MCF 10A (cell line): ENCODE data around the gene COL5A3. TPM values are rescaled to one million over a fixed set of nuclear protein-coding genes. Genes with fewer than 3 reads are reported as not detected.

Source experiments
- BruUV-seq: library from RNA; stranded (reverse); fragments of 400-500 nt; replicated peaks from 2 replicates; lab custom pipeline; 2021; lab: Mats Ljungman, UMichigan
- CTCF ChIA-PET: fragments of 300-600 bp; sonication (Branson Sonifier 250); formaldehyde crosslinking; extraction: SDS; loops from one replicate; lab custom pipeline; 2021; ENCODE audit warnings: antibody characterized with exemption, inconsistent platforms; lab: Yijun Ruan, JAX
- POLR2A ChIA-PET: fragments of 300-600, 350-650 bp; sonication (Branson Sonifier 250); formaldehyde crosslinking; extraction: SDS; loops from one replicate; lab custom pipeline; 2020; ENCODE audit warnings: antibody characterized with exemption, inconsistent platforms; lab: Yijun Ruan, JAX
- DNase-seq: peaks from one replicate; pipeline ENCODE4 v3.0.0-alpha.2; 2018; ENCODE audit not compliant: unreplicated experiment
- H3K27ac Mint-ChIP-seq: one replicate; pipeline ENCODE4 v1.8.0; 2022; ENCODE audit warnings: mild to moderate bottlenecking, low read depth, mixed read lengths; ENCODE audit not compliant: unreplicated experiment
- H3K27me3 Mint-ChIP-seq: one replicate; pipeline ENCODE4 v1.8.0; 2022; ENCODE audit warnings: mixed read lengths; ENCODE audit not compliant: insufficient read depth, unreplicated experiment
- H3K36me3 Mint-ChIP-seq: one replicate; pipeline ENCODE4 v1.8.0; 2022; ENCODE audit warnings: mild to moderate bottlenecking, moderate library complexity, mixed read lengths; ENCODE audit not compliant: insufficient read depth, unreplicated experiment
- H3K4me1 Mint-ChIP-seq: one replicate; pipeline ENCODE4 v1.8.0; 2022; ENCODE audit warnings: mixed read lengths; ENCODE audit not compliant: insufficient read depth, unreplicated experiment
- H3K4me3 Mint-ChIP-seq: one replicate; pipeline ENCODE4 v1.8.0; 2022; ENCODE audit warnings: mild to moderate bottlenecking, moderate library complexity, mixed read lengths; ENCODE audit not compliant: unreplicated experiment
- H3K9me3 Mint-ChIP-seq: one replicate; pipeline ENCODE4 v1.8.0; 2022; ENCODE audit warnings: mixed read lengths; ENCODE audit not compliant: unreplicated experiment
- intact Hi-C: fragments of 100-400 bp; cut with micrococcal nuclease; formaldehyde crosslinking; loops from 2 replicates; pipeline ENCODE4 v1.14.1; 2022
- total RNA-seq: library from RNA; stranded (reverse); gene quantifications from 2 replicates; pipeline ENCODE4 v1.2.3, GENCODE V29; 2022
- TF ChIP-seq, protein P1 (sequence below): fragments of 200-600 bp; IDR thresholded peaks from one replicate; pipeline ENCODE4 v1.8.0; 2022; ENCODE audit warnings: antibody characterized with exemption, mild to moderate bottlenecking; ENCODE audit not compliant: unreplicated experiment

Gene COL5A3
- total RNA-seq, 1 experiment from 2014 or later = 1.5 TPM

DNA sequence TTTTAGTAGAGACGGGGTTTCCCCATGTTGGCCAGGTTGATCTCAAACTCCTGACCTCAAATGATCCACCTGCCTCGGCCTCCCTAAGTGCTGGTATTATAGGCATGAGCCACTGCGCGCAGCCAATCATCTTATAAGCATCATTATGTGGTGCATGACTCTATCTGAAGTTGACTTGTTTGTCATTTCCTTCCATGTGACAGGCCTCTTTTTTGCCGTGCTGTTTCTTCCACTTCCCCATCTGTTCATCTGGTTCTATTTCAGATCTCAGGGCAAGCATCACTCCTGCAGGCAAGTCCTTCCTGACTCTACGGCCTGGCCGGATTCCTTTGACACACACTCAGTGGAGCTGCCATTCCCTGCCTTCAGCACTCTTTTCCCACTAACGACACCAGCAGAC, 15.2 kb downstream of the COL5A3 start:
- no peak for DNase-seq
- intact Hi-C loops = no loop called here
- no peaks in the 10 kb centered on the region for H3K9me3 Mint-ChIP-seq
- ChIA-PET CTCF (no interaction called here), POLR2A (interaction anchor here (0.6 kb wide), 1 partner anchor 652 kb away, joined by 4 read pairs; no protein-coding TSS in a partner anchor)
- no peak overlapping the region for H3K4me3 Mint-ChIP-seq
- H3K27ac Mint-ChIP-seq = no peak overlapping the region
- no peaks in the 10 kb centered on the region for H3K36me3 Mint-ChIP-seq
- TF ChIP-seq, protein P1, sequence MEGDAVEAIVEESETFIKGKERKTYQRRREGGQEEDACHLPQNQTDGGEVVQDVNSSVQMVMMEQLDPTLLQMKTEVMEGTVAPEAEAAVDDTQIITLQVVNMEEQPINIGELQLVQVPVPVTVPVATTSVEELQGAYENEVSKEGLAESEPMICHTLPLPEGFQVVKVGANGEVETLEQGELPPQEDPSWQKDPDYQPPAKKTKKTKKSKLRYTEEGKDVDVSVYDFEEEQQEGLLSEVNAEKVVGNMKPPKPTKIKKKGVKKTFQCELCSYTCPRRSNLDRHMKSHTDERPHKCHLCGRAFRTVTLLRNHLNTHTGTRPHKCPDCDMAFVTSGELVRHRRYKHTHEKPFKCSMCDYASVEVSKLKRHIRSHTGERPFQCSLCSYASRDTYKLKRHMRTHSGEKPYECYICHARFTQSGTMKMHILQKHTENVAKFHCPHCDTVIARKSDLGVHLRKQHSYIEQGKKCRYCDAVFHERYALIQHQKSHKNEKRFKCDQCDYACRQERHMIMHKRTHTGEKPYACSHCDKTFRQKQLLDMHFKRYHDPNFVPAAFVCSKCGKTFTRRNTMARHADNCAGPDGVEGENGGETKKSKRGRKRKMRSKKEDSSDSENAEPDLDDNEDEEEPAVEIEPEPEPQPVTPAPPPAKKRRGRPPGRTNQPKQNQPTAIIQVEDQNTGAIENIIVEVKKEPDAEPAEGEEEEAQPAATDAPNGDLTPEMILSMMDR = no peak
- peaks cover 9% of the 10 kb centered on the region for H3K4me1 Mint-ChIP-seq
- peaks cover 40% of the 10 kb centered on the region for H3K27me3 Mint-ChIP-seq
- BruUV-seq = no TSS peak

DNA sequence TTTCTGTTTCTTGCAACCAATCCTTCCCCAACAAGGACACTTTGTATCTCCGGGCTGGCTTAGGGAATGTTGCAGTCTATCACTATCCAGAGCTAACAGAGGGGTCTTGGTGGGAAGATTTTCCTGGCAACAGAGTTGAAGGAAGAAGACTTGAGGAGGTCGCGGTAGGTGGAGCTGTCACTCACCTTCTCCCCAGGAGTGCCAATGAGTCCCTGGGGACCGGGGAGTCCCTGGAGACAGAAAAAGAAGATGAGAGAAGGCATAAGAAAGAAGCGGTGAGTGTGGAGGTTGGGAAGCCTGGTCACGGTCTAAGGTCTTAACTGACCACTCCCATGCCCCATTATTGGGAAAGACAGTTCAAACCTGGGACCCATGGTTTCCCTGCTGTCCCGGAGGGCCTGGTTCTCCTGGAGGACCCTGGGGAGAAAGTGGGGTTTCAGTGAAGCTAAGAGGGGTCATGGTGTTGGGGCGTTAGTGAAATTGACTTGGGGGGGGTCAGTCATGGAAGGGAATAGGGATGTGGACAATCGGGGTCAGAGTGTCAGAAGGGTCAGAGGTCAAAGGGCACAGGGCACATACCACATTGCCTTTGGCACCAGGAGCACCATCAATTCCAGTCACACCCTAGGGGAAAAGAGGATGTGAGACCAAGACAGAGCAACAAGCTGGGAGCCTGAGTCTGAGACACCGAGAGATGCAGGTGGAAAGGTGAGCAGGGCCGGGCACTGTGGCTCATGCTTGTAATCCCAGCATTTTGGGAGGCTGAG, 18.7 kb downstream of the COL5A3 start:
- Mint-ChIP-seq H3K27ac (no peak overlapping the region), H3K27me3 (peaks cover 6% of the 10 kb centered on the region), H3K36me3 (no peaks in the 10 kb centered on the region), H3K9me3 (no peaks in the 10 kb centered on the region), H3K4me1 (peaks cover 2% of the 10 kb centered on the region), H3K4me3 (no peak overlapping the region)
- ChIA-PET POLR2A (no interaction called here), CTCF (interaction anchor here (0.7 kb wide), 1 partner anchor 61 kb away, joined by 3 read pairs; no protein-coding TSS in a partner anchor)
- TF ChIP-seq, protein P1 = no peak
- BruUV-seq = no TSS peak
- intact Hi-C loops = no loop called here
- DNase-seq = no peak

DNA sequence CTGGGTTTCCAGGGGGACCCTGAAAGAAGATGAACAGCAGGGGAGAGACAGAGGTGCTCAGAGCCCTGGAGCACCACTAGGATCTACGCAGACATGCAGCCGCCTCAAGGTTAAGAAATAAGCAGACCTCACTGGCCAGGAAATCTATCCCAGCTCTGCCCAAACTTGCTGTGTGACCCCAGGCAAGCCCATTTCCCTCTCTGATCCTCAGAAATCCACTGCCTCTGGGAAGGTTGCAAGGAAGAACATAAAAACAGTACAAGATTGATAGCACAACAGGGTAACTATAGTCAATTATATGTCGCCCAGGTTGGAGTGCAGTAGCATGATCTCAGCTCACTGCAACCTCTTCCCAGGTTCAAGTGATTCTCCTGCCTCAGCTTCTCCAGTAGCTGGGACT, 20.8 kb downstream of the COL5A3 start:
- no peaks in the 10 kb centered on the region for H3K4me1 Mint-ChIP-seq
- ChIA-PET POLR2A (no interaction called here), CTCF (interaction anchor here (0.6 to 4.7 kb wide), 4 partner anchors 11 to 165 kb away, joined by 3 to 24 read pairs (median 6); no protein-coding TSS in a partner anchor)
- H3K36me3 Mint-ChIP-seq = no peaks in the 10 kb centered on the region
- no peak overlapping the region for H3K27ac Mint-ChIP-seq
- no peak for DNase-seq
- intact Hi-C loops = no loop called here
- BruUV-seq = no TSS peak
- no peak overlapping the region for H3K4me3 Mint-ChIP-seq
- H3K27me3 Mint-ChIP-seq = no peaks in the 10 kb centered on the region
- H3K9me3 Mint-ChIP-seq = no peaks in the 10 kb centered on the region
- TF ChIP-seq, protein P1 = no peak

DNA sequence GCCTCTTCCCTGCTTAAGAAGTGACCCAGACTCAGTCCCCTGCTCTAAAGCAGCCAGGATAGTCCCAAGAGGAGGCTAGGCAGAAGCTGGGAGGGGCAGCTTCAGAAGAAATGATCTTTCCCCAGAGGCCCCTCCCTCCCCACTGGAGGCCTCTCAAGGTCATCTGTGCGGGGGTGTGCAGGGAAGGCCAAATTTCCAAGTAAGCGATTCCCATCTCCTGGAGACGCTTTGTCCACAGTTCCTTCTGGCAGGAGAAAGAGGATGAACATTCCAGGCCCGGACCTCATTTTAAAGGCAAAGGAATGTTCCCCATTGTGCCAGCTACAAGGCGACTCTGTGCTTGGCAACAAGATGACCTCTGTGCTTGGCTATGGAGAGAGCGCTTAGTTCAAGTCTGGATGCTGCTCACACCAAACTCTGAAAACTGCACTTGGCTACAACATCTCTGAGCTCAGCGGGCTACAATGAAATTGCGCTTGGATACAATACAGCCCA, 23.5 kb downstream of the COL5A3 start:
- TF ChIP-seq, protein P1 = no peak
- Mint-ChIP-seq H3K36me3 (no peaks in the 10 kb centered on the region), H3K4me1 (no peaks in the 10 kb centered on the region), H3K4me3 (no peak overlapping the region), H3K27ac (no peak overlapping the region), H3K27me3 (peaks cover 23% of the 10 kb centered on the region), H3K9me3 (no peaks in the 10 kb centered on the region)
- intact Hi-C loops = no loop called here
- no TSS peak for BruUV-seq
- ChIA-PET CTCF (interaction anchor here (0.6 to 4.7 kb wide), 2 partner anchors 14 to 82 kb away, joined by 3 to 24 read pairs; no protein-coding TSS in a partner anchor), POLR2A (no interaction called here)
- DNase-seq = no peak
